ENCODE data around the gene GALNT2. TPM values are rescaled to one million over a fixed set of nuclear protein-coding genes. Genes with fewer than 3 reads are reported as not detected.
A peak's percentile ranks its signal among the peaks of the same experiment; 100 is the strongest.

GALNT2 gene
- total RNA-seq, 1 donor from 2014 or later = 66.3 TPM

GRCh38 chr1:230119340-230119739 is 52.3 kb downstream of the GALNT2 start:
- TF ChIP-seq, protein P1, sequence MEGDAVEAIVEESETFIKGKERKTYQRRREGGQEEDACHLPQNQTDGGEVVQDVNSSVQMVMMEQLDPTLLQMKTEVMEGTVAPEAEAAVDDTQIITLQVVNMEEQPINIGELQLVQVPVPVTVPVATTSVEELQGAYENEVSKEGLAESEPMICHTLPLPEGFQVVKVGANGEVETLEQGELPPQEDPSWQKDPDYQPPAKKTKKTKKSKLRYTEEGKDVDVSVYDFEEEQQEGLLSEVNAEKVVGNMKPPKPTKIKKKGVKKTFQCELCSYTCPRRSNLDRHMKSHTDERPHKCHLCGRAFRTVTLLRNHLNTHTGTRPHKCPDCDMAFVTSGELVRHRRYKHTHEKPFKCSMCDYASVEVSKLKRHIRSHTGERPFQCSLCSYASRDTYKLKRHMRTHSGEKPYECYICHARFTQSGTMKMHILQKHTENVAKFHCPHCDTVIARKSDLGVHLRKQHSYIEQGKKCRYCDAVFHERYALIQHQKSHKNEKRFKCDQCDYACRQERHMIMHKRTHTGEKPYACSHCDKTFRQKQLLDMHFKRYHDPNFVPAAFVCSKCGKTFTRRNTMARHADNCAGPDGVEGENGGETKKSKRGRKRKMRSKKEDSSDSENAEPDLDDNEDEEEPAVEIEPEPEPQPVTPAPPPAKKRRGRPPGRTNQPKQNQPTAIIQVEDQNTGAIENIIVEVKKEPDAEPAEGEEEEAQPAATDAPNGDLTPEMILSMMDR (conservative IDR thresholded peaks at IDR 0.05) = no peak
- Mint-ChIP-seq H3K36me3 (peaks cover 16% of the 10 kb centered on the region), H3K9me3 (peaks cover 5% of the 10 kb centered on the region), H3K4me1 (ENCODE audit: unreplicated experiment) (peaks cover 31% of the 10 kb centered on the region), H3K4me3 (no peak overlapping the region), H3K27ac (no peak overlapping the region), H3K27me3 (peaks cover 15% of the 10 kb centered on the region)
- DNase-seq (ENCODE audit: extremely low spot score, unreplicated experiment) = no peak

DNA sequence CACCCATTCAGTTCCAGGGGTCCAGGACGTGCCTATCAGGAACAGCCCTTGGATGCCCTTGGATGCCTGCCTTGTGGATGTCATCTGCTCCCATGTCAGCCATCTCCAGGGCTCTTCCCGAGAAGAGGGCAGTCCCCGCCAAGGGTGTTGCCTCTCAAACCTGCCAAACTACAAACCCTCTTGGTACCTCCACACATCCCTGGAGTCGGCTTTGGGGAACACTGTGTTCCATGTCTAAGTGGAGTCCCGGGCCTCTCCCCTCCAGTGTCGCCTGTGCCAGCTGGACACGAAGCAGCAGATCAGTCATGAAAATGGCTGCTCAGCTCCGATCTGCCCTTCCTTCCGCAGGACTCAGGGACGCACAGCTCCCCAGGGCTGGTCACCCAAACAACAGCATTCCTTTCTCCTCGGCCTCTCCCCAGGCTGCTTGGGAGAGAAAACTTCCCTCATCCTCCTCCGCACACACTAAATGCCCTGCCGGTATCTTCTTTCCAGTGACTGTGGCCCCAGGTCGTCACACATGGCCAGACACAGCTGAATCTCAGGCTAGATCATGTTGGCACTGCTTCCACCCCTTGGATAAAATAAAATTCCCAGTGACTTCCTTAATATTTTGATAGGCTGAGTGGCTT is 53.4 kb downstream of the GALNT2 start:
- Mint-ChIP-seq H3K9me3 (peaks cover 5% of the 10 kb centered on the region), H3K4me3 (no peak overlapping the region)

GRCh38 chr1:230120921-230121381 is 53.9 kb downstream of the GALNT2 start:
- no peak for DNase-seq (ENCODE audit: extremely low spot score, unreplicated experiment)
- Mint-ChIP-seq H3K36me3 (peaks cover 9% of the 10 kb centered on the region), H3K4me3 (no peak overlapping the region), H3K4me1 (ENCODE audit: unreplicated experiment) (peaks cover 40% of the 10 kb centered on the region), H3K27ac (no peak overlapping the region), H3K27me3 (peaks cover 20% of the 10 kb centered on the region), H3K9me3 (peaks cover 5% of the 10 kb centered on the region)
- TF ChIP-seq, protein P1 (conservative IDR thresholded peaks at IDR 0.05) = peak; percentile 74

More for the DNA sequence above, 53.4 kb downstream of the GALNT2 start:
- Mint-ChIP-seq H3K4me1 (ENCODE audit: unreplicated experiment) (peaks cover 35% of the 10 kb centered on the region), H3K27me3 (peaks cover 17% of the 10 kb centered on the region), H3K27ac (no peak overlapping the region), H3K36me3 (peaks cover 12% of the 10 kb centered on the region)
- TF ChIP-seq, protein P1 (conservative IDR thresholded peaks at IDR 0.05) = no peak
- no peak for DNase-seq (ENCODE audit: extremely low spot score, unreplicated experiment)

- peaks cover 8% of the 10 kb centered on the region for H3K36me3 Mint-ChIP-seq
- H3K9me3 Mint-ChIP-seq = peaks cover 5% of the 10 kb centered on the region
- no peak overlapping the region for H3K4me3 Mint-ChIP-seq
- DNase-seq (ENCODE audit: extremely low spot score, unreplicated experiment) = no peak
- TF ChIP-seq, protein P1 (conservative IDR thresholded peaks at IDR 0.05) = no peak
- peaks cover 50% of the 10 kb centered on the region for H3K4me1 Mint-ChIP-seq (ENCODE audit: unreplicated experiment)
- H3K27me3 Mint-ChIP-seq = peaks cover 22% of the 10 kb centered on the region
- H3K27ac Mint-ChIP-seq = no peak overlapping the region
Observed at GRCh38 chr1:230121950-230122349, 54.9 kb downstream of the GALNT2 start.

DNA sequence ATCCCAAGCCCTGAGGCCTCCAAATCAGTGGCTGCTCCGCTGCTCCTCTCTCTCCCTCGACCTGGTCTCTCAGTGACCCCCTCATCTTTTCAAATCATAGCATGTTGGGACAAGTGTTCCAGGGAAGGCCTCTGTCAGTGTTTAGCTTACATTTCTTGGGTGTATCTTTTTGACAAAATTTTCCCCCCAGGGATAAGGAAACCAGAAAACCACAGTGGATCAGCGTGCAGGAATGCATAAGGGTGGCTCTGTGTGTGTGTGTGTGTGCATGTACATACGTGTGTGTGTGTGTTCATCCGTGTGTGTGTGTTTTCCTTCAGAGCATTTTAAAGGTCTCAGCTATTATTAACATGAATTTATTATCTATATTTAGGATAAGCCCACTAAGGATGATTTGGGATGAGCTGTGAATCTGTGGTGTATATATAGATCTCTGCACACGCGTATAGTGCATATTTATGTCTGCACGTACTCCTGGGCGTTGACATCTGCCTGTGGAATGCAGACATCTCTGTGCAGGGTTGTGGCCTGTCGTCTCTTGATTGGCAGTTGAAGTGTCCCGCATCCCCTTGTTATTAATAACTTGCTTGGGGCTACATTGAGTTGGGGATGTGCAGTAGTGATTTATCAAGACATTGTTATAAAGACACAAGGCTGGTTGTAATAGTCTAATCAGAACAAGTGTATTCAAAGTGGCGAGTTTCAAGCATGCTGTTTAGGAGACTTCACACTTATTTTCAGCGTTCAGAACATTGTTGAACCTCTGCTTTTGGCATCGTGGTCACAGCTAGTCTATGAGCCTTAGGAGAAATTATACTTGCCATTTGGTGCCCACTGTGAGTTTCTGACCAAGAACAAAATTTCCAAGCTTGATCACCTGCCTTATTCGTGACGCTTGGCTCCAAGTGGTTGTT is 55.6 kb downstream of the GALNT2 start:
- peaks cover 26% of the 10 kb centered on the region for H3K27me3 Mint-ChIP-seq
- DNase-seq (ENCODE audit: extremely low spot score, unreplicated experiment) = no peak
- H3K27ac Mint-ChIP-seq = peak overlapping the region; percentile 55
- TF ChIP-seq, protein P1 (conservative IDR thresholded peaks at IDR 0.05) = no peak
- H3K4me1 Mint-ChIP-seq (ENCODE audit: unreplicated experiment) = peaks cover 54% of the 10 kb centered on the region
- H3K36me3 Mint-ChIP-seq = peaks cover 8% of the 10 kb centered on the region
- H3K9me3 Mint-ChIP-seq = peaks cover 5% of the 10 kb centered on the region
- H3K4me3 Mint-ChIP-seq = peak overlapping the region; percentile 40

Measured in type B pancreatic cell (in vitro differentiated cells).